GM18499 (cell line): ENCODE measurements around the gene MIOS.

Experiments
- ATAC-seq: cut with Tn5 transposase; IDR thresholded peaks from one replicate; pipeline ENCODE4 v1.9.1; 2021; ENCODE audit warnings: moderate number of reproducible peaks; ENCODE audit not compliant: insufficient read depth, unreplicated experiment

The MIOS gene

DNA sequence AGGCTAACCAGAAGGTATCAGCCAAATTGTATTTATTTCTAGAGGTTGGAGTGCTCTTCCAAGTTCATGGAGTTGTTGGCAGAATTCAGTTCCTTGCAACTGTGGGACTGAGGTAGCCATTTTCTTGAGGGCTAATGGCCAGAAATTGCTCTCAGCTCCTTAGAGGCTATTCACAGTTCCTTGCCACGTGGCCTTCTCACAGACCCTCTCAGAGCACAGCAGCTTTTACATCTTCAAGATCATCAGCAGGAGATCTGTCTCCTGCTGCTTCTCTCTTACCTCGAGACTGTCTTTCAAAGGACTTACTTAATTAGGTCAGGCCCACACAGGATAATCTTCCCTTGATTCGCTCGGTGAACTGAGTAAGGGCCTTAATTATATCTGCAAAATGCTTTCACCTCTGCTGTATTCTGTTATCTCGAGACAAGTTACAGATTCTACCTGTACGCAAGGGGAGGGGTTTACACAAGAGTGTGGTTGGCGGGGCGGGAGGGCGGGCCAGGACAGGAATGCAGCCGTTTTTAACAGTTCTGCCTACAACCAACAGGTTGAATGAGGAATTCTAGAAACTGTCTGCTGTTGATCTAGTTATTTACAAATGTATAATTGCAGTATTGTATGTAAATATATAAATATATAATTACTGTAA lies 15.0 kb downstream of the MIOS start:
- no peak for ATAC-seq

DNA sequence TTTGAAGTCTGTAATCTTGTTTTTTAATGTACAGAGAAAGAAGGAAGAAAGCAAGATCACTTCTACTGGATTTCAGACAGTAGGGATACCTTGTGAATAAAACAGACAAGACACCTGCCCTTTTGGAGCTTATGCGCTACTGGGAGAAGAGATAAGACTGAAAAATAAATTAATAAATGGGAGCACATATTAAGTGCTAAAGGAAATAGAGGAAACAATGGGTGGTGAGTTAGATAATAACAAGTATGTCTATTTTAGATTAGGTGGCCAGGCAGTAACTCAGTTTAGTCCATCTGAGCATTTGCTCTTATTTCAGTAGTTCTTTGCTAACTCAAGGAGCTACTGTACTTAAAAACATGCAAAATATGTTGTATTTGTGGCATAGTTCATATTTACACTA lies 15.9 kb downstream of the MIOS start:
- no peak for ATAC-seq

DNA sequence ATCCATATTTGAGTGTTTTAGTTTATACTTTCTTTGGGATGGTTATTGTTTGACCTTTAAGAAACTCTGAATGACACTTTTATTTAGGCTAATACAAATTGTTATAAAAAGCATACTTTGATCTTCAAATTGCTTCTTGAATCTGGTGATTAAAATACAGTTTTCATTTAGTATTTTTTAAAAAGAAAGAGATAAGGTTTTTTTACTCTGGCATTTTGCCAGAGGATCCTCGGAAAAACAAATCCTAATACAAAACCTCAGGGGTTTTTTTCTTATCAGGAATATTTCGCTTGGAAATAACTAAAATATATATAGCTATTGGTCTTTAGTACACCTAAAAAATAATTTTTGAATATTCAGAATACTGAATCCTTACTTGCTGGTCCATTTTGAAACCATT lies 17.0 kb downstream of the MIOS start:
- no peak for ATAC-seq

DNA sequence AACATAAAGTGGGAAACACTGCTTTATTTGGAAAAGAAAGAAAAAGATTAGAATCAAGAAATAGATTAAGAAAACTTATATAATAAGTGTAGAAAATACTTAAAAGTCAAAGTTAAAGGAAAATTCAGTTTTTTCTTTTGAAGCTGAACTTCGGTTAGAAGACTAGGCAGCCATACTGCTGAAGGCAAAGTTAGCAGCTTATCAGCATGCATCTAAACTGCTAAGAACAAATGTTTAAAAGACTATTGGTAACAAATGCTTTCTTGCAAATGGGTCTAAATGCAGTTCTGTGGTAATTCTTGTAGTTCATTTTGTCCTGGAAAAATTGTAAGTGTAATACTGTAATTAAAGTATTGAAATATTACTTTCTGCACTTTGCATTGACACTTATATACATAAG lies 18.0 kb downstream of the MIOS start:
- no peak for ATAC-seq

DNA sequence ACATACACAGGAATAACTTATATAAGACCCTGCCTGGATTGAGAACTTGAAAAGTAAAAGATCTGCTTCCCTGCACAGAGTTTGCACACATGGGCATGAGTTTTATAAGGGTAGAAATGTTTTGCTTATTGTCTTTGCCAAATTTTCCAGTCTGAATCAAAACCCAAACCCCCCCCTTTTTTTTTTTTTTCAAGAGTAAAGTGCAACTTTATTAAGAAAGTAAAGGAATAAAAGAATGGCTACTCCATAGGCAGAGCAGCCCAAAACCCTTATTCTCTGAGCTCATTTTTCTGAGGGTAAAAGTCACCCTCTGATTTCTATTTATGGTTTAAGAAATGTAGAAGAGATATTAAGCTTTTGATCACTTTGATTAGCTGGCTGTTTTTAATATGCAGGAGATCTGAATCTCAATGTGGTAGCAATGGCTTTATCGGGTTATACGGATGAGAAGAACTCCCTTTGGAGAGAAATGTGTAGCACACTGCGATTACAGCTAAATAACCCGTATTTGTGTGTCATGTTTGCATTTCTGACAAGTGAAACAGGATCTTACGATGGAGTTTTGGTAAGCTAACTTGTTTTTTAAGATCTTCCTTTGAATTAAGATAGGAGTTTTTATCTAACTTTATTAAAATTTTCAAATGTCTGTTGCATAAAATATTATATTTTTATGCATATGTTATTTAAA lies 18.7 kb downstream of the MIOS start:
- no peak for ATAC-seq

DNA sequence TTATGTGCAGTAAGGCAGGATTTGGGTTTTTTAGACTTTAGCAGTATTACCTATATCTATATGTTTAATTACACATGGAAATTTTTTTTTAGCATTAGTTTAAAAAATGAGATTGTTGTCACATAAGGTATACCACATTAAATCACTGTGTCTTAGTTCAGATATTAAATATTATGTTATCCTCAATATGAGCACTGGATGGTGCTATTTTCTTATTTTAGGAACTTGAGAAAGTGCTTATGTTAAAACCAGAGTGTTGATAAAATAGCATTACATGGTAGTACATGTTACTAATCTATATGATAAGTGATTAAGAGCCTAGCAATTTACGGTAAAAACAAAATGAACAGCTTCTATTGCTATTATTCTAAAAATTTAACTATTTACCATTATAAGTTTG lies 28.8 kb downstream of the MIOS start:
- ATAC-seq: no peak

DNA sequence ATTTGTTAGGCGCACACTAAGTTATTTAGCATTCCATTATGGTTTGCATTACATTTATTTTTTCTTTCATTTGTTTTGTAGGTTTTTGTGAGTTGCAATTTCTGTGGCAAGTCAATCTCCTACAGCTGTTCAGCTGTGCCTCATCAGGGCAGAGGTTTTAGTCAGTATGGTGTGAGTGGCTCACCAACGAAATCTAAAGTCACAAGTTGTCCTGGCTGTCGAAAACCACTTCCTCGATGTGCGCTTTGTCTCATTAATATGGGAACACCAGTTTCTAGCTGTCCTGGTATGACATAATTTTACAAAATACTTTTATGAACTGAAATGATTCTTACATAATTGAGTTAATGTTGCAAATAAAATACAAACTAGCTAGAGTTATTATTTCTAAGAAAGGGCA lies 29.5 kb downstream of the MIOS start:
- ATAC-seq: no peak

DNA sequence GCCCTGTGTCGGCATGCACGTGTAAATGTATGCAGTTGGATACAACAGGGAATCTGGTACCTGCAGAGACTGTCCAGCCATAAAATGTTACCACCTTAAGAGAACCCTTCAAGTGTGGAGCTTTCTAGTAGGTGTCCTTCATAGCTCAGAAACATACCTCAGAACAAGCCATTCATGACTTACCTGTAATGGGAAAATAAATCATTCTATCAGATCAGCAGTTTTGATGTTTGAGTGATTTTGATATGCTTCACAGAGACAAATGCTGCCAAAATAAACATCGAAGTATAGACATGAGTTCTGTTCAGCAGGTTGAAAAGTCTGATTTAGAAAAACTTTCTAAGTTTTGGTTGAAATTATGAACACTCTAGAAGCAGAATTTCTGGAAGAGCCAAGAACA lies 40.3 kb downstream of the MIOS start:
- ATAC-seq: no peak

DNA sequence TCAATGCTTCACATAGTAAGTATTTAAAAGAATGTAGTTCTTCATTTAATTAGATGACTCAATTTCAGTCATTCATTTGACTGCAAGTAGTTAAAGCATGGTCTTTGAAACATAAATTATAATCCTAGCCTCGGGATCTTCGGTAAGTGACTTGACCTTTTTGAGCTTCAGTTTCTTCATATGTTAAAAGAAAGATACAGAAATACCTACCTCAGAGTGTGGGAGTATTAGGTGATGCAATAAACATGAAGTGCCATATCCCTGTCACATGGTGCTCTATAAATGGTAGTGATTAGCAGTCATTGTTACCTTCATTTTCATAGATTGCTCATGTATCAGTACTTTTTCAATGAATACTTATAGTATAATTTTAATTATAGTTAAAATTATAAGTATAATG lies 42.6 kb downstream of the MIOS start:
- ATAC-seq: no peak

DNA sequence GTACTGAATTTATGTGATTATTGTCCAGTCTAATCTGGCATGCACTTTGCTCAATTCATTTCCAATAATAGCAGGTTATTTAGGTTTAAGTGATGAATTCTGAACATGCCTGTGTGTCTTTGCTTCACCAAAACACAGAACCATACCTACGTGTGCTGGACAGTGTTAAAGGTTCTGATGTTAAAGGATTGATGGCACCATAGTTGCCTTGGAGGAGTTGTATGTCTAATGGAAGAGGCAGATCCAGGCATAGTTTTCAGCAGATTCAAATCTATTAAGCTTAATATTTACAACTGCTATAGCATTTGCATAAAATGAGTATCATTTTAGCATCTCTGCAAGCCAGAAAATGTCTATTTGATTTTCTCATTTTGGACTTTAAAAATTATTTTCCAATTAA lies 45.8 kb downstream of the MIOS start:
- ATAC-seq: no peak

DNA sequence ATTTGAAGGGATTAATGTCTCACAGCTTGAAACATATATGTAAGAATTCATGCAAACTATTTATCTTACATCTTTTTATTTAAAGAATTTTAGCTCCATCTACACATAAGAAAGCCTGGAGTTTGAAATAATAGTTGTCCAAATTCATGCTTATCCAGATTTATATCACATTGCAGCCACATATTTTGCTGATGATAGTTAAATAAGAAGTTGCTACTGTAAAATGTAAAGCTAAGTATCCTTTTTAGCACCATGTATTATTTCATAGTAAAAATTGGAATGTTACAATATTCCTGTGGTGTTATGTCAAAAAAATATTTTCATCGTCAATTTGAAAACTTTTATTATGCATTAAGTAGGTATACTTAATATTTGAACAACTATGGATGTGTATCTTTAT lies 46.5 kb downstream of the MIOS start:
- no peak for ATAC-seq

DNA sequence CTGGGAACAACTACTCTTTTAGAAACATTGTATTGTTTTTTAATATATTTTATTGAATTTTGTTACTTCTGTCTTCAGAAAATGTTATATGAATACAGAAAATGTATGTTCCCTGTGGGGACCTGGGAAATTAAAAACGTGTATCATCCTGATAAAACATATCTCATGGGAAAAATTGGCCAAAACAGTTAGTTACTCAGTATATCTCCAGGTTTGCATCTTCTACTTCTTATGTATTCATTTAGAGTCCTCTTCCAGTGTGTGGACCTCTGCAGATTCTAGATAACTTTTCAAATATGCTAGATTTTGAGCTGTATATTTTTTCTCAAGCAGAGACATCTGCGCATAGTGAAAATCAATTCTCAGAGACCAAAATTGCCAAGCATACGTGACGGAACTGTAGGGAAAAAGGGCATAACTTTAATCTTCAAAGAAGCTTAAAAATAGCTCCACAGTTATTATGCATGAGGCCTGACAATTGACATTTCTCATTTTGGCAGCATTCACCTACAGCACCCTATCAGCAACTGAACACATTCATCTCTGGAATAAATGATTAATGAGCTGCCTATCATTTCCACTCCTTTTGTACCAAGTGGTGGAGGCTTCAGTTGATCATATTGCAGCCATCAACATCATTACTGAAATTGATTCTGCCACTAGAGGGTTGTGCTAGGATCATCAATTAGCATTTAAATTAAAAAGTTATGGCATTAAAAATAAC lies 47.5 kb downstream of the MIOS start:
- no peak for ATAC-seq

DNA sequence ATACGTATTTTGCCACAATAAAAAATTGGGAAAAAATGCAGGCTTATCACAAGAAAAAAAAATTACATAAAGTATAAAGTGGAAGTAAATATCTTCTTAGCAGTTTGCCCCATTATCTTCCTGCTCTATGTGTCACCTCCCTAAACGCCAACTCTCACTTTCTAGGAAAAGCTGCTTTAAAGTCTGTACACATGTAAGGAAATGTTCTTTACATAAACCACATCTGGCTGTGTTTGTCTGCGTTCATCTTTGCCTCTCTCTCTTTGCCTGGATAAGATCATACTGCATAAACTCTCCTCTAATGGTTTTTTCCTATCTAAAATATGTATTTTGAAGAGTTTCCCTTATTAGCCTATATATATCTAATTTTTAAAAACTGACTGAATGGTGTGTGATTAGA lies 50.9 kb downstream of the MIOS start:
- ATAC-seq: no peak

DNA sequence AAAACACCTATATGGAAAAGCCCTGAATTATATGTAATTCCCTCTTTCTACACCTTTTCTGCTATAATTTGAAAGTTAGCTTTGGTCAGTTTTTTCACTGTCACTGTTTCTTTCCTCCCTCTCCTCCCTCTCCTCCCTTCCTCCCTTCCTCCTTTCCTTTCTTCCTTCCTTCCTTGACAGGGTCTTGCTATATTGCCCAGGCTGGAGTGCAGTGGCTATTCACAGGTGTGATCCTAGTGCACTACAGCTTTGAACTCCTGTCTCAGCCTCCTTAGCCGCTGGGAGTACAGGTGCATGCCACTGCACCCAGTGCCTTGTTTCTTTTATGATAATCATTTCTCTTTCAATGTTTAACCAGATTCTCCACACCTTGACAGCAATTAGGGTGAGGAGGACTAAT lies 51.7 kb downstream of the MIOS start:
- no peak for ATAC-seq

DNA sequence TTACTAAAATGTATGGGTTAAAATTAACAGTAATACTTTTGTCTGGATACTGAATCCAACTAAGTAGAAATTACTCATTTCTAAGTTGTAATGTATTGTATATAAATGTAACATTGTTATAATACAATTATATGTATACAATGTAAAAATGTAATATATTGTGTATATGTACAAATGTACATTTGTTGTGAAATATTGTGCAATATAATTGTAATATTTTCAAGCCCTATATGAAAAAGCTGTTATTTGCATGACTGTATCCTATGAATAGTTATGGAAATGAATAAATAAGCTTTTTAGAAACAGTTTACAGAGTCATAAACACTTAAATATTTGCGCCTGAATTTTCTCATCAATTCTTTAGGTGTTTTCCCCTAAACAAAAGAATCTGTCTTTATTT lies 53.6 kb downstream of the MIOS start:
- no peak for ATAC-seq

DNA sequence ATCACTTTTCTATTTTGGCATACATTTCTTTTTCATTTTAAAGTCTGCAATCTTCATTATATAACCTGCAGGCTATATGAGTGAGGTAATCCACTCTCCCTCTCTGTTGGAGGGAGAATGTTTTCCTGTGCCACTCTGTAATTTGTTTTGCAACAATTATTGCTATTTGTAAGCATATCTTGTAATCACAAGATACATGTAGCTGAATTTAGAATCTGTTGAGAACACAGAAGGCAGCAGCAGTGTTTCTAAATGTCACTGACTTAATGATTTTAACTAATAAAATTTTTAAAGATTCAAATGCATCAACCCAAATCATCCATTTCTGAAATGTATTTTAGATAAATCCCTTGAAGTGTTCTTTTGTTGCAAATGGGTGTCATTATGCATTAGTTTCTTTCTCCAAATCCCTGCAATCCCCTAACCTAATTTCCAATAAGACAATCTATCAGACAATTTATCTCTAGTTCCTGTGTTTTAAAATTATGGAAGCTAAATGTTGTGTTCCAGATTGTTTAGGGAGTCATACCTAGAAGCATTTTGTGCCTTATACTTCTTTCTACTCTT lies 54.0 kb downstream of the MIOS start:
- ATAC-seq: no peak

DNA sequence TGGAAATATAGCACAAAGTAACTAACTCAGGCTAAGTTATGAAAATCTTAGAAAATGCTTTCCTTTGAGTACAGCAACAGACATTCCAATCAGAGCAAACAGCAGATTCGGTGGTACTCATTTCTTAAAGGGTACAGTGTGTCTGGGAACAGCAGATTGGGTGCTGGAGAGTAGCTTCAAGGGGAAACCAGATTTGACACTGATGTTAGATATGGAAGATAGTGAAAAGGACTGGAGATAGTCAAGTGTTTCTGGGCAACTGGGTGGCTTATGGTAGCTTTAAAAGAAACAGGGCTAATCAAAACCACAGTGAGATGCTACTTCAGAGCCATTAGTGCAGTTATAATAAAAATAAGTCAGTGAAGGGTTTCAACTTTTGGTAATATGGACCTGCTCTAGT lies 61.8 kb downstream of the MIOS start:
- no peak for ATAC-seq

DNA sequence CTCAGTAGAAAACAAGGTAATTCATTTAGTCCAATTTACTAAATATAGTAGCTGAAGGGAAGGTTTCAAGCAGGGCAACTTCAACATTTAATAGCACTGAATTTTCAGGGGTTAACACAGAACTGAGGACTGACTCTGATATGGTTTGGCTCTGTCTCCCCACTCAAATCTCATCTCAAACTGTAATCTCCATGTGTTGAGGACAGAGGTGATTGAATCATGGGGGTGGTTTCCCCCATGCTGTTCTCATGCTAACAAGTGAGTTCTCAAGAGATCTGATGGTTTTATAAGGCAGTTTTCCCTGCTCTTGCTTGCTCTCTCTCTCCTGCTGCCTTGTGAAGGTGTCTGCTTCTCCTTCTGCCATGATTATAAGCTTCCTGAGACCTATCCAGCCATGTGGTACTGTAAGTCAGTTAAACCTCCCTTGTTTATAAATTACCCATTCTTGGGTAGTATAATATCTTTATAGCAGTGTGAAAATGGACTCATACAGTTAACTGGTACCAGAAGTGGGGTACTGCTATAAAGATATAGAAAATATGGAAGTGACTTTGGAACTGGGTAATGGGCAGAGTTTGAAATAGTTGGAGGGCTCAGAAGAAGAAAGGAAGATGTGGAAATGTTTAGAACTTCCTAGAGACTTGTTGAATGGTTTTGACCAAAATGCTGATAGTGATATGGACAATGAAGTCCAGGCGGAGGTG lies 64.1 kb downstream of the MIOS start:
- ATAC-seq: no peak

DNA sequence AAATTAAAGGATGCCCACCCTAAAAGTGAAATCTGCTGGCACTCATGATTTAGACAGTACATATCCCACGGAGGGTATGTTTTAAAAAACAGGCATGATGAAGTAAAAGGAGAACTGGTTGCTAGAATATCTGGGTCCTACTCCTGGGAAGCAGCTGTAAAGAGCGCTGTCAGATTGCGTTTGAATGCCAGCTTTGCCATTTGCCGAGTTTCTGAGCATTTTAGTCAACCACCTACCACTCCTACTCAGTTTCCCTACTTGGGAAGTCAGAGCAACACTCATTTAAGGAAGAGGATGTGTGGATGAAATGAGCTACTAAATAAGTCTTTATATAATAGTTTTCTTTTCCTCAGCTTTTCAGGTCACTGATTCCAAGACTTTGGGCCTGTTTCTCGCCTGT lies 72.7 kb downstream of the MIOS start:
- ATAC-seq: no peak

DNA sequence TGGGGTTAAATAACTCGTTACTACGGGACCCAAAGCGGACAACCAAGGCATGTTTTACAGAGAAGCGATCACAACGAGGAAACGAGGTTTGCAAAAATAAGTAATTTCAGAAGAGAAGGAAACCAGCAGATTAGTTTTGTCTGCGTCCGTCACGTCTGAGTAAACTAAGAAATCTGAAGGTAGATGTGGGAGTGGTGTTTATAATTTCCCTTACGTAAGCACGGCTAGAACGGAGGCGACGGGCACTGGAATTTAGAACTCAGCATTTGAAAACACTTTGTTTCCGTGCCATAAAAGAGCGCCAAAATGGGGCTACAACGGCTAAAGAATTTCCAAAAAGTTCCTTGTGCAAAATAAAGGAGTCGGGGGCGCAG lies 73.2 kb downstream of the MIOS start:
- no peak for ATAC-seq
